AG09309 (cell line): ENCODE results near the gene ANG.

Source experiments
- DNase-seq: peaks from one replicate; pipeline ENCODE4 v3.0.0-alpha.2; 2010; ENCODE audit warnings: low read depth
- H3K4me3 ChIP-seq: 2 replicates; pipeline ENCODE4 v1.5.1; 2011; ENCODE audit warnings: mild to moderate bottlenecking, low read depth, low read length, moderate library complexity; ENCODE audit not compliant: control insufficient read depth
- CTCF ChIP-seq: IDR thresholded peaks from 2 replicates; pipeline ENCODE4 v1.5.1; 2011; ENCODE audit warnings: mild to moderate bottlenecking, low read depth, low read length, inconsistent platforms; ENCODE audit not compliant: insufficient read depth, control insufficient read depth; ENCODE audit errors: missing control alignments

The ANG gene

GRCh38 chr14:20742132-20742531 is 53.6 kb downstream of the ANG start:
- no peak overlapping the region for H3K4me3 ChIP-seq
- DNase-seq: no peak

GRCh38 chr14:20743556-20743955 is 55.0 kb downstream of the ANG start:
- DNase-seq: no peak
- H3K4me3 ChIP-seq: no peak overlapping the region
- TF ChIP-seq CTCF: no peak

More at GRCh38 chr14:20742132-20742531, 53.6 kb downstream of the ANG start:
- TF ChIP-seq CTCF: no peak
